GM12873 (cell line): Measurements from ENCODE around the gene FICD.

ENCODE experiments used
- TF ChIP-seq, protein P1 (sequence below): IDR thresholded peaks from 2 replicates; pipeline ENCODE4 v1.5.1; 2012; ENCODE audit warnings: low read depth, mild to moderate bottlenecking, moderate library complexity, low read length, control low read depth; ENCODE audit not compliant: insufficient read depth; ENCODE audit errors: missing control alignments

The FICD gene

DNA sequence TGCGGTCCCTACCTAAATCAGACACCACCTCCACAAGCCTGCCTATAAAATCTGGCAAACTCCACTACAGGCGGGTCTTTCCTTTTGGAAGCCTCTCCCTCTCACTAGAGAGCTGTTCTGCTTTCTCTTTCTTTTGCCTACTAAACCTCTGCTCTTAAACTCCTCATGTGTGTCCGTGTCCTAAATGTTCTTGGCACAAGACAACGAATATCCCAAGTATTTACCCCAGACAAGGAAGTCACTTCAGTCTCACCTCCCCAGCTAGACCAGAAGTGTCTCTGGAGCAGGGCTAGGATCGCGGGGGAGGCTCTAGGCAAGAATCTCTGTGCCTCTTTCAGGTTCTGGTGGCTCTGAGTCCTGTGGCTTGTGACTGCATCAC, 37.2 kb upstream of the FICD start:
- TF ChIP-seq, protein P1, sequence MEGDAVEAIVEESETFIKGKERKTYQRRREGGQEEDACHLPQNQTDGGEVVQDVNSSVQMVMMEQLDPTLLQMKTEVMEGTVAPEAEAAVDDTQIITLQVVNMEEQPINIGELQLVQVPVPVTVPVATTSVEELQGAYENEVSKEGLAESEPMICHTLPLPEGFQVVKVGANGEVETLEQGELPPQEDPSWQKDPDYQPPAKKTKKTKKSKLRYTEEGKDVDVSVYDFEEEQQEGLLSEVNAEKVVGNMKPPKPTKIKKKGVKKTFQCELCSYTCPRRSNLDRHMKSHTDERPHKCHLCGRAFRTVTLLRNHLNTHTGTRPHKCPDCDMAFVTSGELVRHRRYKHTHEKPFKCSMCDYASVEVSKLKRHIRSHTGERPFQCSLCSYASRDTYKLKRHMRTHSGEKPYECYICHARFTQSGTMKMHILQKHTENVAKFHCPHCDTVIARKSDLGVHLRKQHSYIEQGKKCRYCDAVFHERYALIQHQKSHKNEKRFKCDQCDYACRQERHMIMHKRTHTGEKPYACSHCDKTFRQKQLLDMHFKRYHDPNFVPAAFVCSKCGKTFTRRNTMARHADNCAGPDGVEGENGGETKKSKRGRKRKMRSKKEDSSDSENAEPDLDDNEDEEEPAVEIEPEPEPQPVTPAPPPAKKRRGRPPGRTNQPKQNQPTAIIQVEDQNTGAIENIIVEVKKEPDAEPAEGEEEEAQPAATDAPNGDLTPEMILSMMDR, result no peak

DNA sequence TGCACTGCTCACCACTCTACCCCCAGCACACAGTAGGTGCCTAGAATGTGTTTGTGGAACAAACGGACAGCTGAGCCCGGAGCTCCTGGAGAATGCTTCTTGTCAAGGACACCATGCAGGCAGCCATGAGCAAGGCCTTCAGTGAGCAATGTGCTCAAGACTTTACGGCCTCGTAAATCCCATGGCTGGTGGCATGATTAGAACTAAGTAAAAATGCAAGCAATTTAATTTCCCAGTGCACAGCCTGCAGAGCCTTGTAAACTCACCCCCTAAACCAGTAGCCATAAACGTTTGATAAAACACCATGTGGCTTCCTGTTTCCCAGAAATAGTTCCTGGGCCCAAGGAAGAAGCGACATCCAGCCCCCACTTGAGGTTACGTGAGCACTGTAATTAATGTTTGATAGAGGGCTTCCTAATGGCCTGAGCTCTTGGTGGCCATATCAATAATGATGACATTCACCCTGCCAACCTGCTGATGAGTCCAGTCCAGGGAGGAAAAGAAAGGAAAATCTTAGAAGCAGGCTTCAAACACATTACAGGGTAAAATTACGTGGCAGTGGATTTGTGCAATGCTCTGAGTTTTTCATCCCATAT, 36.4 kb upstream of the FICD start:
- TF ChIP-seq, protein P1, result no peak

DNA sequence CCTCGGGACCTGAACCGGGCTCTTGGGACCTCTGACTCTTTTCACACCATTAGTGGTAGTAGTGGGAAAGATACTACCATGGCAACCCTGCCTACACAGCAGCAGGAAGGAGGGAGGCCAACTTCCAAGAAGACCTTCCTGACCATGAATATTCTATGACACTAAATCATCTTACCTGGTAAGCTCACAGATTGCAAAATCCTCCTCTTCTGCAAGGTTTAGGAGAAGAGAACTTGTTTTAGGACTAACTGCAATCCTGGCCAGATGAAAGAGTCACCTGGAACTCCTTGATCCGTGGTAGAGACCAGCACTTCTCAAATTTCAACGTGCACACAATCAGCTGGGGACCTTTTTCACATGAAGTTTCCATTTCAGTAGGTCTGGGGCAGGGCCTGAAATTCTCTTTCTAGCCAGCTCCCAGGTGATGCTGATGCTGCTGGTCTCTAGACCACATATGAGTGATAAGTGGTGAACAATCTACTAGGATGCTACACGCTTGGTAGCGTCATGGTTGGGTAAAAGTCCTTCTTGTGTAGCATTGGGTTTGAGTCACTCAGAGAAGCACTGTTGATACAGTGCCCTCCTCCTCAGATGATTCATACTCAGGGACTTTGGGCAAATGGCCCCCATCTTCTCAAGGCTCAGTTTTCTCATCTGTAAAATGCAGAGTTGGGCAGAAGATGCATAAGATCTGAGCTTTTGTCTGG, 35.6 kb upstream of the FICD start:
- TF ChIP-seq, protein P1, result no peak

DNA sequence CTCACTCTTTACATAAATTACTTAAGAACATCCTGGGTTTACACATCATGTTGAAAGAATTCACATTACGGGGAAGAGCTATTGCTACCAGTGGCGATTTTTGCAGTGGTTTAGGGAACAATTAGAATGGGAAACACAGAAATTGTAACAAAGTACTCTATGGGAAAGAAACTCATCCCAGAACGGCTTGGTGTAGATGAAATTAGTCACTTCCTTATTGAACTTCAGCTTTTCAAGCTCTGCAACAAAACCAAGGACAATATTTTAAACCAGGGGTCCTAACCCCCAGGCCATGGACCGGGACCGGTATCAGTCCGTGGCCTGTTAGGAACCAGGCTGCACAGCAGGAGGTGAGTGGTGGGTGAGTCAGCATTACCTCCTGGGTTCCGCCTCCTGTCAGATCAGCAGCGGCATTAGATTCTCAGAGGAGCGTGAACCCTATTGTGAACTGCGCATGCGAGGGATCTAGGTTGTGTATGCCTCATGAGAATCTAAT, 32.3 kb upstream of the FICD start:
- TF ChIP-seq, protein P1, result no peak

DNA sequence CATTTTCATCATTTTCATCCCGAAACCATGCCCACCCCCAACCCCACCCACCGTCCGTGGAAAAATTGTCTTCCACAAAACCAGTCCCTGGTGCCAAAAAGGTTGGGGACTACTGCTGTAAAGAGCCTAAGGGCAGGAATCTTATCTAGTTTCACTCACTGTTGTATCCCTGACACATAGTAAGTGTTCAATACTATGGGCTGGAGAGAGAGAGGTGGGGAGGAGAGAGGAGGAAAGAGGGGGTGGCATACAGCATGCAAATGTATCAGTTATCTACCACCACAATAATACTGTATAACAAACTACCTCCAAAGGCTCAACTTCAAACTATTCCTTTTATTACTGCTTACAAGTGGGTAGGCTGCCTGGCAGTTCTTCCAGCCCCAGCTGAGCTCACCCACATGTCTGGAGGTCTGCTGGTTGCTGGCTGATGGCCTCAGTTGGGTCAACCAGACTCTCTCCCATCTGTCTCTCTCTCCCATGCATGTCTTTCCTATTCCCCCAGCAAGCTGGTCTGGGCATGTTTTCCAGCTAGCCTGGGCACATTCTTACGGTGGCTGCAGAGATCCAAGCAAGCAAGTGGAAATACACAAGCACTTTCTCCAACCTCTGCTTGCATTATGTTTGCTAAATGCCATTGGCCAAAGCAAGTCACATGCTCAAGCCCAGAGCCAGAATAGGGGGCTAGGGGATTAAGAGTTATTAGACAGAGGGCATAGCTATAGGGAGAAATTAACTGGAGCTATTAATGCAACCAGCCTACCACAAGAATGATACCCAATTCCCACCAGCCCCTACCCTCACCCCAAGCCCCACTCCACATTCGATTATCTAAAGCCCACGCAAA, 31.6 kb upstream of the FICD start:
- TF ChIP-seq, protein P1, result no peak

DNA sequence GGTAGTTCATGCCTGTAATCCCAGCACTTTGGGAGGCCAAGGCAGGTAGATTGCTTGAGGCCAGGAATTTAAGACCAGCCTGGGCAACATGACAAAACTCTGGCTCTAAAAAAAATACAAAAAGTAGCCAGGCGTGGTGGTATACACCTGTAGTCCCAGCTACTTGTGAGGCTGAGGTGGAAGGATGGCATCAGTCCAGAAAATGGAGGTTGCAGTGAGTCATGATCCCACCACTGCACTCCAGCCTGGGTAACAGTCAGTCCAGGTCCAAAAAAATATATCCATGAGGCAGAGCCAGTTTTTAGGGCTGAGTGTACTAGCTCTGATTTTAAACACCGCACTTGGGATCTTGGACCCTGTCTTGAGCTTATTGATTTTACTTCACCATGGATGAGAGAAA, 30.6 kb upstream of the FICD start:
- TF ChIP-seq, protein P1, result no peak

DNA sequence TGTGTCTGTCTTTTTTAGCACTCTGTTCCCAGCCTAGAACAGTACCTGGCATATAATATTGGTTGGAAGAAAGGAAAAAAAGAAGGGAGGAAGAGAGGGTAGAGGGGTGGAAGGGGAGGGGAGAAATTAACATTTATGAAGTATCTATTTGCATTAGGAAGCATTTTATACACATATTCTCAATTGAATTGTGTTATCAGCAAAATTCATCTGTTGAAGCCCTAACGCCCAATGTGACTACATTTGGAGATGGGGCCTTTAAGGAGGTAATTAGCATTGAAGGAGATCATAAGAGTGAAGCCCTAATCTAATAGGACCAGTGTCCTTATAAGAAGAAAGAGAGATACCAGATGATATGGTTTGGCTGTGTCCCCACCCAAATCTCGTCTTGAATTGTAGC, 30.2 kb upstream of the FICD start:
- TF ChIP-seq, protein P1, result no peak
